SK-N-SH treated with all-trans-retinoic acid at 6 μM for 48 hours (cell line): ENCODE data around the gene PARP15.

Experiments used
- ATAC-seq: fragments of 200-7000 bp; cut with Tn5 transposase; 3 replicates; pipeline ENCODE4 v1.9.1; 2020; ENCODE audit warnings: mild to moderate bottlenecking, moderate library complexity
- ARNTL ChIP-seq: fragments of 450-650 bp; formaldehyde crosslinking; IDR thresholded peaks from 2 replicates; pipeline ENCODE4 v1.5.0; 2020; ENCODE audit warnings: low read depth, mild to moderate bottlenecking, moderate library complexity, borderline replicate concordance
- BACH2 ChIP-seq: fragments of 250-450 bp; sonication (Bioruptor Pico); IDR thresholded peaks from 2 replicates; pipeline ENCODE4 v1.9.0; 2021; ENCODE audit warnings: mild to moderate bottlenecking, borderline replicate concordance
- CREB5 ChIP-seq: fragments of 250-450 bp; sonication (Bioruptor Pico); IDR thresholded peaks from 2 replicates; pipeline ENCODE4 v1.5.1; 2020; ENCODE audit warnings: low read depth, mild to moderate bottlenecking, moderate library complexity
- CSDC2 ChIP-seq: fragments of 250-450 bp; sonication (Bioruptor Pico); IDR thresholded peaks from 2 replicates; pipeline ENCODE4 v1.5.0; 2020; ENCODE audit warnings: mild to moderate bottlenecking, moderate library complexity
- CSRNP3 ChIP-seq: fragments of 250-450 bp; sonication (Bioruptor Pico); IDR thresholded peaks from 2 replicates; pipeline ENCODE4 v1.5.1; 2021; ENCODE audit warnings: mild to moderate bottlenecking, moderate library complexity
- ESRRG ChIP-seq: fragments of 250-450 bp; sonication (Bioruptor Pico); IDR thresholded peaks from 2 replicates; pipeline ENCODE4 v1.6.1; 2021; ENCODE audit warnings: mild to moderate bottlenecking
- GLIS3 ChIP-seq: fragments of 250-450 bp; sonication (Bioruptor Pico); IDR thresholded peaks from 2 replicates; pipeline ENCODE4 v1.5.0; 2020; ENCODE audit warnings: mild to moderate bottlenecking, moderate library complexity
- ISL1 ChIP-seq: fragments of 250-450 bp; sonication (Bioruptor Pico); IDR thresholded peaks from 2 replicates; pipeline ENCODE4 v2.1.2; 2022; ENCODE audit warnings: mild to moderate bottlenecking, moderate library complexity
- OSR1 ChIP-seq: fragments of 250-450 bp; sonication (Bioruptor Pico); IDR thresholded peaks from 2 replicates; pipeline ENCODE4 v1.8.0; 2022; ENCODE audit warnings: moderate library complexity, mild to moderate bottlenecking, inconsistent platforms
- PPARA ChIP-seq: fragments of 250-450 bp; sonication (Bioruptor Pico); IDR thresholded peaks from 2 replicates; pipeline ENCODE4 v1.5.0; 2020; ENCODE audit warnings: mild to moderate bottlenecking, borderline replicate concordance
- RARB ChIP-seq: fragments of 250-450 bp; sonication (Bioruptor Pico); IDR thresholded peaks from 2 replicates; pipeline ENCODE4 v1.8.0; 2021; ENCODE audit warnings: mild to moderate bottlenecking, moderate library complexity
- SNAI2 ChIP-seq: fragments of 250-450 bp; sonication (Bioruptor Pico); IDR thresholded peaks from 2 replicates; pipeline ENCODE4 v1.5.0; 2020; ENCODE audit warnings: mild to moderate bottlenecking, moderate library complexity
- TCF4 ChIP-seq: fragments of 250-450 bp; sonication (Bioruptor Pico); IDR thresholded peaks from 2 replicates; pipeline ENCODE4 v1.8.0; 2021; ENCODE audit warnings: mild to moderate bottlenecking, moderate library complexity, borderline replicate concordance
- TOX ChIP-seq: fragments of 250-450 bp; sonication (Bioruptor Pico); IDR thresholded peaks from 2 replicates; pipeline ENCODE4 v1.8.0; 2021; ENCODE audit warnings: mild to moderate bottlenecking, moderate library complexity, borderline replicate concordance
- ZC3H10 ChIP-seq: fragments of 250-450 bp; sonication (Bioruptor Pico); IDR thresholded peaks from 2 replicates; pipeline ENCODE4 v1.5.1; 2021; ENCODE audit warnings: mild to moderate bottlenecking, moderate library complexity
- ZFP3 ChIP-seq: fragments of 250-450 bp; sonication (Bioruptor Pico); IDR thresholded peaks from 2 replicates; pipeline ENCODE4 v1.5.0; 2020; ENCODE audit warnings: mild to moderate bottlenecking, moderate library complexity
- ZFP30 ChIP-seq: fragments of 450-650 bp; formaldehyde crosslinking; IDR thresholded peaks from 2 replicates; pipeline ENCODE4 v1.5.0; 2022; ENCODE audit warnings: mild to moderate bottlenecking, moderate library complexity
- ZNF565 ChIP-seq: fragments of 450-650 bp; formaldehyde crosslinking; conservative IDR thresholded peaks from 2 replicates; pipeline ENCODE4 v1.5.0; 2020; ENCODE audit warnings: low read depth, mild to moderate bottlenecking, moderate library complexity
- ZNF70 ChIP-seq: fragments of 450-650 bp; formaldehyde crosslinking; IDR thresholded peaks from 2 replicates; pipeline ENCODE4 v1.5.0; 2020; ENCODE audit warnings: mild to moderate bottlenecking, moderate library complexity
- ZNF8 ChIP-seq: fragments of 450-650 bp; formaldehyde crosslinking; IDR thresholded peaks from 2 replicates; pipeline ENCODE4 v1.5.0; 2020; ENCODE audit warnings: mild to moderate bottlenecking, moderate library complexity
- TF ChIP-seq, protein P1 (sequence below): fragments of 250-450 bp; sonication (Bioruptor Pico); IDR thresholded peaks from 2 replicates; pipeline ENCODE4 v1.8.0; 2020; ENCODE audit warnings: mild to moderate bottlenecking, moderate library complexity, borderline replicate concordance
- TF ChIP-seq, protein P2 (sequence below): fragments of 250-450 bp; sonication (Bioruptor Pico); IDR thresholded peaks from 2 replicates; pipeline ENCODE4 v1.8.0; 2021; ENCODE audit warnings: low read depth, mild to moderate bottlenecking, moderate library complexity, borderline replicate concordance
- TF ChIP-seq, protein P3 (sequence below): fragments of 250-450 bp; sonication (Bioruptor Pico); IDR thresholded peaks from 2 replicates; pipeline ENCODE4 v1.5.0; 2020; ENCODE audit warnings: mild to moderate bottlenecking, moderate library complexity

The PARP15 gene

DNA sequence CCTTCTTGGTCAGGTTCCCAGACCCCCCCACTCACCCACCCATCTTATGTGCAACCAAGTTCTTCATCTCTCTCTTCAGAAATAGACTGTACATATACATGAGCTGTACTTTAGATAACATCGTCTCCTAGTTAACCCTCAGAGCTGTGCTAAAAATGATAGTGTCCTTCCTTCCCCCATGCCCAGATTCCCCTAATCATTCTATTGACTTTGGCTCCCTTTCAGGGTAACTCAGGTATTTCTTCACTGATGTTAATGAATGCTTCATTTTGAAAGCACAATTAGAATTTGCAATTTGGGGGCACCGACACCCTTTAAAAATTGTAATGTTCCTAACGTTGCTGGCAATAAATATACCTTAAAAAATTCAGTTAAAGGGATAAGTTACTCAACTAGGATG lies 24.3 kb upstream of the PARP15 start:
- TF ChIP-seq OSR1 (CRISPR knock-in tag) (no peak), ZNF8 (CRISPR knock-in tag) (no peak), GLIS3 (CRISPR knock-in tag) (no peak), CREB5 (CRISPR knock-in tag) (no peak), RARB (CRISPR knock-in tag) (no peak), SNAI2 (CRISPR knock-in tag) (no peak), ESRRG (CRISPR knock-in tag) (no peak), ZNF565 (no peak), ZFP30 (CRISPR knock-in tag) (no peak), ZNF70 (CRISPR knock-in tag) (no peak), ARNTL (CRISPR knock-in tag) (no peak), CSDC2 (CRISPR knock-in tag) (no peak)
- TF ChIP-seq, protein P1, sequence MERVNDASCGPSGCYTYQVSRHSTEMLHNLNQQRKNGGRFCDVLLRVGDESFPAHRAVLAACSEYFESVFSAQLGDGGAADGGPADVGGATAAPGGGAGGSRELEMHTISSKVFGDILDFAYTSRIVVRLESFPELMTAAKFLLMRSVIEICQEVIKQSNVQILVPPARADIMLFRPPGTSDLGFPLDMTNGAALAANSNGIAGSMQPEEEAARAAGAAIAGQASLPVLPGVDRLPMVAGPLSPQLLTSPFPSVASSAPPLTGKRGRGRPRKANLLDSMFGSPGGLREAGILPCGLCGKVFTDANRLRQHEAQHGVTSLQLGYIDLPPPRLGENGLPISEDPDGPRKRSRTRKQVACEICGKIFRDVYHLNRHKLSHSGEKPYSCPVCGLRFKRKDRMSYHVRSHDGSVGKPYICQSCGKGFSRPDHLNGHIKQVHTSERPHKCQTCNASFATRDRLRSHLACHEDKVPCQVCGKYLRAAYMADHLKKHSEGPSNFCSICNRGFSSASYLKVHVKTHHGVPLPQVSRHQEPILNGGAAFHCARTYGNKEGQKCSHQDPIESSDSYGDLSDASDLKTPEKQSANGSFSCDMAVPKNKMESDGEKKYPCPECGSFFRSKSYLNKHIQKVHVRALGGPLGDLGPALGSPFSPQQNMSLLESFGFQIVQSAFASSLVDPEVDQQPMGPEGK (CRISPR knock-in tag) = no peak
- ATAC-seq = no peak

DNA sequence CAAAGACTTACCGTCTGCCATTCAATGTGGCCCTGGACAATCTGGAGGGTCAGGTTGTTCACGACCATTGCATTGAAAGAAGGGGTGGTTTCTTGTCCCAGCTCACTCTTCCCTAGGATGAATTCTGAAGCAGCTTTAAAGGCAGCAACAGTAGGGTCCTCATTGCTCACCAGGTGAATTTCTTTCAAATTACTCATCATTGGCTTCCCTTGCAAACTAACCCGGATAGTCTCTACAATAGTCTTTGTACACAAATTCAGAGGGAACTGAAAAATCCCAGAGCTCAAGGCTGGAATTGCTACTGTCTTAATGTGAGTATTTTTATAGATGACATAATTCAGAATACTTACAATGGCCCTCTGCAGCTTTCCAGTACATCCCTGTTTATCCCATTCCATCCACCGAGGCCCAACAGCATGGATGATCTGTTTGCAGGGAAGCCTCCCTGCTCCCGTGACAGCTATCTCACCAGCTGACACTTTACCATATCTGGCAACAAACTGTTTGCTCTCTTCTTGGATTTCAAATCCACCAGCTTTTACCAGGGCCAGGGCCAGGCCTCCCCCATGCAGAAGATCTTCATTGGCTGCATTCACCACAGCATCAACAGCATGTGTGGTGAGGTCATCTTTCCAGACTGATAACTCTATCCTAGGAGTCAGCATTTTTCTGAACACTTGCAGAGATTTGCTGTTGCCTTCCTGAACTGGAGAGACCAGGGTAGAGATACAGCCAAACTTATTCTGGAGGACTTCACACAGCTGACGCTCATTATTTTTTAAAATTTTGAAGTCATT lies 22.0 kb upstream of the PARP15 start:
- peak; percentile 57; the same call in 2 of the 3 replicates for ATAC-seq
- no peak for TF ChIP-seq BACH2 (CRISPR knock-in tag)
- TF ChIP-seq TOX (CRISPR knock-in tag) = no peak
- no peak for TF ChIP-seq ZC3H10
- TF ChIP-seq CSRNP3 (CRISPR knock-in tag) = no peak
- no peak for TF ChIP-seq CSDC2 (CRISPR knock-in tag)
- TF ChIP-seq ESRRG (CRISPR knock-in tag) = no peak
- no peak for TF ChIP-seq PPARA
- TF ChIP-seq SNAI2 (CRISPR knock-in tag) = no peak
- no peak for TF ChIP-seq ZNF70 (CRISPR knock-in tag)
- TF ChIP-seq OSR1 (CRISPR knock-in tag) = no peak
- TF ChIP-seq, protein P2, sequence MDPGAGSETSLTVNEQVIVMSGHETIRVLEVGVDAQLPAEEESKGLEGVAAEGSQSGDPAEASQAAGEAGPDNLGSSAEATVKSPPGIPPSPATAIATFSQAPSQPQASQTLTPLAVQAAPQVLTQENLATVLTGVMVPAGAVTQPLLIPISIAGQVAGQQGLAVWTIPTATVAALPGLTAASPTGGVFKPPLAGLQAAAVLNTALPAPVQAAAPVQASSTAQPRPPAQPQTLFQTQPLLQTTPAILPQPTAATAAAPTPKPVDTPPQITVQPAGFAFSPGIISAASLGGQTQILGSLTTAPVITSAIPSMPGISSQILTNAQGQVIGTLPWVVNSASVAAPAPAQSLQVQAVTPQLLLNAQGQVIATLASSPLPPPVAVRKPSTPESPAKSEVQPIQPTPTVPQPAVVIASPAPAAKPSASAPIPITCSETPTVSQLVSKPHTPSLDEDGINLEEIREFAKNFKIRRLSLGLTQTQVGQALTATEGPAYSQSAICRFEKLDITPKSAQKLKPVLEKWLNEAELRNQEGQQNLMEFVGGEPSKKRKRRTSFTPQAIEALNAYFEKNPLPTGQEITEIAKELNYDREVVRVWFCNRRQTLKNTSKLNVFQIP (CRISPR knock-in tag) = no peak
- no peak for TF ChIP-seq ISL1 (CRISPR knock-in tag)
- TF ChIP-seq GLIS3 (CRISPR knock-in tag) = no peak
- no peak for TF ChIP-seq ZNF8 (CRISPR knock-in tag)
- TF ChIP-seq TCF4 (CRISPR knock-in tag) = no peak
- TF ChIP-seq, protein P1 (CRISPR knock-in tag) = no peak
- no peak for TF ChIP-seq ZFP3 (CRISPR knock-in tag)
- no peak for TF ChIP-seq RARB (CRISPR knock-in tag)

DNA sequence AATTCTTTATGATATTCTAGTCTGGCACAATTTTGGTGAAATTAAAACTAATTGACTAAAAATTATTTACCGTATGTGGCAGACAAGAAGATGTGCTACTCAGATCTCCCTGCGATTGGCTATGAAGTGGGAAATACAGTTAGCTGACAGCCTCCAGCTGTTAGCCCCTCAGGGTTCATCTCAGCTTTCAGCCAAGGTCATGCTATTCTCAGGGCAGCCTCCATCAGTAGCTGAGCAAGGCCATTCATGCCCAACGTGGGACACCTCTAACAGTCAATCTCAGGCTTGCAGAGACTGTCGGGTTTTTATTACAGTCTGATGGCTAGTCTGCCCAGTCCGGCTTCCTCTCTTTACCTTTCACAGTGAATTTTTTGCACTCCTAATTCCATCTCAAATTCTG lies 20.1 kb upstream of the PARP15 start:
- ATAC-seq = no peak
- TF ChIP-seq ZNF70 (CRISPR knock-in tag) (no peak), PPARA (no peak), ISL1 (CRISPR knock-in tag) (no peak), CREB5 (CRISPR knock-in tag) (no peak), BACH2 (CRISPR knock-in tag) (no peak), ZFP30 (CRISPR knock-in tag) (no peak), CSRNP3 (CRISPR knock-in tag) (no peak)
- TF ChIP-seq, protein P3, sequence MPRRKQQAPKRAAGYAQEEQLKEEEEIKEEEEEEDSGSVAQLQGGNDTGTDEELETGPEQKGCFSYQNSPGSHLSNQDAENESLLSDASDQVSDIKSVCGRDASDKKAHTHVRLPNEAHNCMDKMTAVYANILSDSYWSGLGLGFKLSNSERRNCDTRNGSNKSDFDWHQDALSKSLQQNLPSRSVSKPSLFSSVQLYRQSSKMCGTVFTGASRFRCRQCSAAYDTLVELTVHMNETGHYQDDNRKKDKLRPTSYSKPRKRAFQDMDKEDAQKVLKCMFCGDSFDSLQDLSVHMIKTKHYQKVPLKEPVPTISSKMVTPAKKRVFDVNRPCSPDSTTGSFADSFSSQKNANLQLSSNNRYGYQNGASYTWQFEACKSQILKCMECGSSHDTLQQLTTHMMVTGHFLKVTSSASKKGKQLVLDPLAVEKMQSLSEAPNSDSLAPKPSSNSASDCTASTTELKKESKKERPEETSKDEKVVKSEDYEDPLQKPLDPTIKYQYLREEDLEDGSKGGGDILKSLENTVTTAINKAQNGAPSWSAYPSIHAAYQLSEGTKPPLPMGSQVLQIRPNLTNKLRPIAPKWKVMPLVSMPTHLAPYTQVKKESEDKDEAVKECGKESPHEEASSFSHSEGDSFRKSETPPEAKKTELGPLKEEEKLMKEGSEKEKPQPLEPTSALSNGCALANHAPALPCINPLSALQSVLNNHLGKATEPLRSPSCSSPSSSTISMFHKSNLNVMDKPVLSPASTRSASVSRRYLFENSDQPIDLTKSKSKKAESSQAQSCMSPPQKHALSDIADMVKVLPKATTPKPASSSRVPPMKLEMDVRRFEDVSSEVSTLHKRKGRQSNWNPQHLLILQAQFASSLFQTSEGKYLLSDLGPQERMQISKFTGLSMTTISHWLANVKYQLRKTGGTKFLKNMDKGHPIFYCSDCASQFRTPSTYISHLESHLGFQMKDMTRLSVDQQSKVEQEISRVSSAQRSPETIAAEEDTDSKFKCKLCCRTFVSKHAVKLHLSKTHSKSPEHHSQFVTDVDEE (CRISPR knock-in tag) = no peak
